Right kidney (tissue), 1 donor: ENCODE measurements around the gene CEBPB.

Source experiments
- DNase-seq: peaks from one replicate; pipeline ENCODE4 v3.0.0-alpha.2; 2016

The CEBPB gene

GRCh38 chr20:50211091-50211490, 20.5 kb downstream of the CEBPB start:
- no peak for DNase-seq

- no peak for DNase-seq
Observed at GRCh38 chr20:50213531-50214106, 23.0 kb downstream of the CEBPB start.

- no peak for DNase-seq
Observed at GRCh38 chr20:50214226-50215024, 23.8 kb downstream of the CEBPB start.

- DNase-seq, result no peak
Observed at GRCh38 chr20:50215101-50215690, 24.6 kb downstream of the CEBPB start.

GRCh38 chr20:50215926-50216325, 25.3 kb downstream of the CEBPB start:
- no peak for DNase-seq

- peak; percentile 27 for DNase-seq
Observed at GRCh38 chr20:50216543-50217206, 26.0 kb downstream of the CEBPB start.

- no peak for DNase-seq
Observed at GRCh38 chr20:50217207-50217949, 26.7 kb downstream of the CEBPB start.

- no peak for DNase-seq
Observed at GRCh38 chr20:50218987-50219435, 28.4 kb downstream of the CEBPB start.

- DNase-seq, result no peak
Observed at GRCh38 chr20:50219600-50219999, 29.0 kb downstream of the CEBPB start.

GRCh38 chr20:50220093-50220893, 29.7 kb downstream of the CEBPB start:
- DNase-seq, result no peak

GRCh38 chr20:50220894-50221365, 30.3 kb downstream of the CEBPB start:
- DNase-seq, result no peak

GRCh38 chr20:50221501-50222308, 31.1 kb downstream of the CEBPB start:
- DNase-seq, result no peak

- no peak for DNase-seq
Observed at GRCh38 chr20:50222309-50223038, 31.8 kb downstream of the CEBPB start.

GRCh38 chr20:50223039-50224005, 32.7 kb downstream of the CEBPB start:
- DNase-seq, result no peak

GRCh38 chr20:50224052-50224451, 33.4 kb downstream of the CEBPB start:
- no peak for DNase-seq

- DNase-seq, result no peak
Observed at GRCh38 chr20:50224531-50225255, 34.1 kb downstream of the CEBPB start.

GRCh38 chr20:50226093-50226974, 35.7 kb downstream of the CEBPB start:
- DNase-seq, result no peak
